AG09319 (cell line): ENCODE measurements around the gene KRTAP5-11.

Source experiments
- DNase-seq: peaks from one replicate; pipeline ENCODE4 v3.0.0-alpha.2; 2010; ENCODE audit warnings: low read depth; ENCODE audit errors: extremely low read depth
- CTCF ChIP-seq: IDR thresholded peaks from 2 replicates; pipeline ENCODE4 v1.5.1; 2011; ENCODE audit warnings: low read depth, mild to moderate bottlenecking, inconsistent platforms, low read length, moderate library complexity

Gene KRTAP5-11

GRCh38 chr11:71555508-71555907, 27.2 kb downstream of the KRTAP5-11 start:
- no peak for TF ChIP-seq CTCF
- DNase-seq, result no peak

GRCh38 chr11:71554996-71555395, 27.7 kb downstream of the KRTAP5-11 start:
- no peak for TF ChIP-seq CTCF
- no peak for DNase-seq

GRCh38 chr11:71551711-71552110, 31.0 kb downstream of the KRTAP5-11 start:
- TF ChIP-seq CTCF, result no peak
- no peak for DNase-seq

GRCh38 chr11:71548716-71549151, 33.9 kb downstream of the KRTAP5-11 start:
- TF ChIP-seq CTCF, result no peak
- DNase-seq, result no peak

GRCh38 chr11:71548120-71548519, 34.6 kb downstream of the KRTAP5-11 start, which contains the start of gene KRTAP5-9:
KRTAP5-9 (plus strand) TSS chr11:71548420; CDS start chr11:71548658, 238 bp downstream.
- no peak for TF ChIP-seq CTCF
- DNase-seq, result no peak

GRCh38 chr11:71545405-71545966, 37.2 kb downstream of the KRTAP5-11 start:
- no peak for TF ChIP-seq CTCF
- no peak for DNase-seq

GRCh38 chr11:71544525-71545214, 38.0 kb downstream of the KRTAP5-11 start:
- no peak for DNase-seq
- no peak for TF ChIP-seq CTCF
